ENCODE measurements around the gene PSME3IP1. TPM values are rescaled to one million over a fixed set of nuclear protein-coding genes. Genes with fewer than 3 reads are reported as not detected.

PSME3IP1 gene, protein sequence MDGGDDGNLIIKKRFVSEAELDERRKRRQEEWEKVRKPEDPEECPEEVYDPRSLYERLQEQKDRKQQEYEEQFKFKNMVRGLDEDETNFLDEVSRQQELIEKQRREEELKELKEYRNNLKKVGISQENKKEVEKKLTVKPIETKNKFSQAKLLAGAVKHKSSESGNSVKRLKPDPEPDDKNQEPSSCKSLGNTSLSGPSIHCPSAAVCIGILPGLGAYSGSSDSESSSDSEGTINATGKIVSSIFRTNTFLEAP
- 51.3 to 65.5 TPM (median 56.8 TPM) in 3 replicates for total RNA-seq
- long read RNA-seq, transcript FAM192A-218 (7 exons, 1,086 nt), result minor isoform, 8 of 42 reads
- long read RNA-seq, transcript FAM192A-201 (7 exons, 2,848 nt), result major isoform, 19 of 42 reads
- long read RNA-seq, partial matches to known transcripts, result 3 of 42 reads
- long read RNA-seq, other reads (novel, unspliced or antisense), result 11 of 42 reads

DNA sequence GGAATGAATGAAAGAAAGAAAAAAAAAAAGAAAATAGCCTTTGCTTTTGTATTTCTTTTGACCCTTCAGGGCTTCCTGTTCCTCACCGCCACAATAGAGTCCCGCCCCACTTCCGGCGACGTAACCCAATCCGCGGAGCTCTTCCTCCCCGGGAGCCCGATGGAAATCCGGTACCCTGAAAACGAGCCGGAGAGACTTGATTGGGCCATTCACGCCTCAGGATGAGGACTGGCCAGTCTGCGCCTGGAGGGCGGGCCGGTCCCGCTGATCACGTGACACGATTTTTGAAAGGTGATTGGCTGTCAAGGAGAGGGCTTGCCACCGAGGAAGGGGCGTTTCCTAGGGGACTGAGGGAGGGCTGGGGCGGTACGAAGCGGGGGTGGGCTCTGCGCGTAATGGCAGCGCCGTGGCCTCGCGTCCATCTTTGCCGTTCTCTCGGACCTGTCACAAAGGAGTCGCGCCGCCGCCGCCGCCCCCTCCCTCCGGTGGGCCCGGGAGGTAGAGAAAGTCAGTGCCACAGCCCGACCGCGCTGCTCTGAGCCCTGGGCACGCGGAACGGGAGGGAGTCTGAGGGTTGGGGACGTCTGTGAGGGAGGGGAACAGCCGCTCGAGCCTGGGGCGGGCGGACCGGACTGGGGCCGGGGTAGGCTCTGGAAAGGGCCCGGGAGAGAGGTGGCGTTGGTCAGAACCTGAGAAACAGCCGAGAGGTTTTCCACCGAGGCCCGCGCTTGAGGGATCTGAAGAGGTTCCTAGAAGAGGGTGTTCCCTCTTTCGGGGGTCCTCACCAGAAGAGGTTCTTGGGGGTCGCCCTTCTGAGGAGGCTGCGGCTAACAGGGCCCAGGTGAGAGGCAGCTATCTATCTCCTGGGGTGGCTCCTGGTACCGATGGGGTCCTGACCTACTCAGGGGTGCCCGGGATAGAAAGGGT, at the start of gene PSME3IP1, which contains the start of gene RSPRY1:
PSME3IP1 (minus strand) TSS at position 95 of the 927 bp plus-strand sequence. CDS start 12,185 bp downstream, outside the sequence.
RSPRY1 (plus strand) TSS at position 385 of the 927 bp plus-strand sequence. CDS start 18,330 bp downstream, outside the sequence.
- Mint-ChIP-seq H3K4me3 (ENCODE audit: unreplicated experiment) (peak within 1 kb of the TSS; percentile 98), H3K9me3 (ENCODE audit: low read depth) (no peaks in the 10 kb centered on the region), H3K27me3 (ENCODE audit: low read depth) (no peaks in the 10 kb centered on the region), H3K36me3 (ENCODE audit: low read depth) (no peaks in the 10 kb centered on the region), H3K27ac (ENCODE audit: unreplicated experiment) (peak within 1 kb of the TSS; percentile 98), H3K4me1 (ENCODE audit: low read depth) (peaks cover 54% of the 10 kb centered on the region)
- TF ChIP-seq, protein P1, sequence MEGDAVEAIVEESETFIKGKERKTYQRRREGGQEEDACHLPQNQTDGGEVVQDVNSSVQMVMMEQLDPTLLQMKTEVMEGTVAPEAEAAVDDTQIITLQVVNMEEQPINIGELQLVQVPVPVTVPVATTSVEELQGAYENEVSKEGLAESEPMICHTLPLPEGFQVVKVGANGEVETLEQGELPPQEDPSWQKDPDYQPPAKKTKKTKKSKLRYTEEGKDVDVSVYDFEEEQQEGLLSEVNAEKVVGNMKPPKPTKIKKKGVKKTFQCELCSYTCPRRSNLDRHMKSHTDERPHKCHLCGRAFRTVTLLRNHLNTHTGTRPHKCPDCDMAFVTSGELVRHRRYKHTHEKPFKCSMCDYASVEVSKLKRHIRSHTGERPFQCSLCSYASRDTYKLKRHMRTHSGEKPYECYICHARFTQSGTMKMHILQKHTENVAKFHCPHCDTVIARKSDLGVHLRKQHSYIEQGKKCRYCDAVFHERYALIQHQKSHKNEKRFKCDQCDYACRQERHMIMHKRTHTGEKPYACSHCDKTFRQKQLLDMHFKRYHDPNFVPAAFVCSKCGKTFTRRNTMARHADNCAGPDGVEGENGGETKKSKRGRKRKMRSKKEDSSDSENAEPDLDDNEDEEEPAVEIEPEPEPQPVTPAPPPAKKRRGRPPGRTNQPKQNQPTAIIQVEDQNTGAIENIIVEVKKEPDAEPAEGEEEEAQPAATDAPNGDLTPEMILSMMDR (IDR thresholded peaks at IDR 0.05), result no peak
- peak; percentile 97 for DNase-seq (ENCODE audit: low spot score)

DNA sequence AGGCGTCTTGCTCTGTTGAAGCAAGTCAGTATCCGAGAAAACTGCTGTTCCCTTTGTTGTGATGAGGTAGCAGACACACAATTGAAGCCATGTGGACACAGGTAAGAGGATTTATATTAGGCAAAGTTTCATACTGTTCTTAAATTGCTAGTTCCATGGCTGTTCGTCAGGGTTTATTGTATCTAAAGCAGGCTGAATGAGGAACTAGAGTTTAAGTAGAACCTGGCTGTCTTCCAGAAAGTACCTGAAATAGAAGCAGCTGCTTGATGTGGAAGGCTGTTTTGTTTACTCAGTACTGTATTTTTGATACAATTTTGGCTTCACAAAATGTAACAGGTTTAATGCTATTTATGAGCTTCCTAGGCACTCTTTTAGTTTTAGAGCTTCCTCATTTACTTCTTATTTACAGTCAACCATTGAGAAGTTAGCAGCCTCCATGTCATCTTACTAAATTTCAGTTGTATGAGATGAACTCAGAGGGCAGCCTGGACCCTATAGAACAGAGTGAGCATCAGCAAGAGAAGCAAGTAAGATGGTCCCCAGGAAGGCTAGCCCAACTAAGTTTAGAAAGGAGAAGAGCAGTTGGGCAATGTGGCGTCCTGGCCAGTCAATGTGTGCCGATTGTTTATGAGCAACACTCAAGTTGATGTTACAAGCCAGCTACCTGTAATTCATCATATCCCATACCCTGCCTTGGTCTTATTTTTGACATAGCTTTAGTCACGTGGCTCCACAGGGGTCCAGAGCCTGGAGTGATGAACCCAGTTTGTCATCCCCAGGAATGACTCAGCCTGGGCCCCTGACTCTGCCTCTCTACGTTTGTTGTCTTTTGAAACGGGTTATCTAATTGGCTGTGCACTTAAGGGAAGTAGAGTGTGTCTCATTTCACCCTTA, 49.5 kb upstream of the PSME3IP1 start:
- H3K4me3 Mint-ChIP-seq (ENCODE audit: unreplicated experiment), result no peak overlapping the region
- TF ChIP-seq, protein P1 (IDR thresholded peaks at IDR 0.05), result no peak
- H3K27me3 Mint-ChIP-seq (ENCODE audit: low read depth), result no peaks in the 10 kb centered on the region
- H3K4me1 Mint-ChIP-seq (ENCODE audit: low read depth), result no peaks in the 10 kb centered on the region
- no peak for DNase-seq (ENCODE audit: low spot score)
- peaks cover 36% of the 10 kb centered on the region for H3K36me3 Mint-ChIP-seq (ENCODE audit: low read depth)
- H3K9me3 Mint-ChIP-seq (ENCODE audit: low read depth), result no peaks in the 10 kb centered on the region
- H3K27ac Mint-ChIP-seq (ENCODE audit: unreplicated experiment), result peak overlapping the region; percentile 61

DNA sequence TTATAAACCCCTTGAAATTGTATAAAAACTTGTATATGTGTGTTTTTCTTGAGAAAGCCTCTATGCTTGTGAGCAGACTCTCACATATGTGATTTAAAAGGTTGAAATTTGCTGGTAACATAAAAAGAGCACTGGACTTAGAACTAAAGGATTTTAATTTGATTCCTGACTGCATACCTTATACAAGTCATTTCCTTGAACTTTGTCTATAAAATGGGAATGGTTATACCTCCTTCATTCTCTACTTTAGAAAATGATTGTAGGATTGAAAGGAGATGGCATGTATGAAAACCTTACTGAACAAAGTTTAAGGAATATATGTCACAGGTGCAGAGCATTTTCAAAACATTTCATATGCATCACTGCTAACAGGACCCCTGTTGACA, 48.9 kb upstream of the PSME3IP1 start:
- H3K27me3 Mint-ChIP-seq (ENCODE audit: low read depth), result no peaks in the 10 kb centered on the region

DNA sequence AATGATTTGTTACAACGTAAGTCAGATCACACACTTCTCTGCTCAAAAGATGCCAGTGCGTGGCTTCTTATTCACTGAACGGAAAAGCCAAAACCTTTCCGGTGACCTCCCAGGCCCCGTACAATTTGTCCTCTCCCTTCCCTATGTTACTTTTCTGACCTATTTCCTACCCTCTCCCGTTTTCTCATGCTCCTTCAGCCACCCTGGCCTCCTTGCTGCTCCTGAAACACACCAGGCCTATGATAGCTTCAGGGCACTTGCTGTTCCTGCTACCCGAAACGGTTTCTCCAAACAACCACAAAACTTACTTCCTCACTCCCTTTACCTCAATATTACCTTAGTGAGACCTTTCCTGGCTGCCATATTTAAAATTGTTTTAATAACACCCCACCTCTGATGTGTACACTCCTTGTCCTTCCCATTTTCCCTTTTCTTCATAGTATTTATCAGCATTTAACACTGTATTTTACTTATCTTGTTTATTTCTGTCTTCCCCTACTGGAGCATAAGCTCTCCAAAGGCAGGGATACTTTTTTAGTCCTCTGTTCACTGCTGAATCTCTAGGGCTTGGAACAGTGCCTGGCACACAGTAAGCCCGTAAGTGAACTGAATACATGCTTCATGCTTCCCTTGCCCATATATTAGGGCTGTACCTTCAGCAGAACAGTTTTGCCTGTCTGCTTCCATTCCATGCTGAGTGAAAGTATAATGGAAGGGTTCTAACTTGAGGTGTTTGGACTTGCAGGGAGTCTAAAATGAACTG, 48.3 kb upstream of the PSME3IP1 start:
- Mint-ChIP-seq H3K9me3 (ENCODE audit: low read depth) (no peaks in the 10 kb centered on the region), H3K4me1 (ENCODE audit: low read depth) (no peaks in the 10 kb centered on the region), H3K27me3 (ENCODE audit: low read depth) (no peaks in the 10 kb centered on the region), H3K27ac (ENCODE audit: unreplicated experiment) (no peak overlapping the region), H3K4me3 (ENCODE audit: unreplicated experiment) (no peak overlapping the region), H3K36me3 (ENCODE audit: low read depth) (peaks cover 35% of the 10 kb centered on the region)
- TF ChIP-seq, protein P1 (IDR thresholded peaks at IDR 0.05), result no peak
- no peak for DNase-seq (ENCODE audit: low spot score)

More for the DNA sequence above, 48.9 kb upstream of the PSME3IP1 start:
- Mint-ChIP-seq H3K4me3 (ENCODE audit: unreplicated experiment) (no peak overlapping the region), H3K4me1 (ENCODE audit: low read depth) (no peaks in the 10 kb centered on the region), H3K27ac (ENCODE audit: unreplicated experiment) (no peak overlapping the region), H3K9me3 (ENCODE audit: low read depth) (no peaks in the 10 kb centered on the region), H3K36me3 (ENCODE audit: low read depth) (peaks cover 38% of the 10 kb centered on the region)
- no peak for DNase-seq (ENCODE audit: low spot score)
- TF ChIP-seq, protein P1 (IDR thresholded peaks at IDR 0.05), result no peak

Measured in chondrocyte (in vitro differentiated cells).